ENCODE data around the gene NDEL1.

- TF ChIP-seq CTCF (IDR thresholded peaks at IDR 0.05) = no peak
- no peak for TF ChIP-seq POLR2A (IDR thresholded peaks at IDR 0.05)
Observed at GRCh38 chr17:8502126-8502525, 66.4 kb downstream of the NDEL1 start.
